ENCODE results near the gene RPAP3. TPM values are rescaled to one million over a fixed set of nuclear protein-coding genes. Genes with fewer than 3 reads are reported as not detected.

Gene RPAP3
- polyA plus RNA-seq, 1 donor from 2014 or later = 39.7 TPM

- TF ChIP-seq POLR2AphosphoS5 (IDR thresholded peaks at IDR 0.05) = no peak
- TF ChIP-seq MXI1 (conservative IDR thresholded peaks at IDR 0.05; ENCODE audit: poor library complexity, severe bottlenecking) = no peak
- Histone ChIP-seq H3F3A (ENCODE audit: insufficient read depth, low read length, poor library complexity, severe bottlenecking) (no peaks in the 10 kb centered on the region), H3K79me2 (replicated peaks; ENCODE audit: insufficient read depth, low read length) (no peaks in the 10 kb centered on the region), H3K36me3 (ENCODE audit: insufficient read depth, low read length) (no peaks in the 10 kb centered on the region), H3K4me3 (ENCODE audit: low read length) (no peak overlapping the region), H3K4me2 (ENCODE audit: low read length) (no peak overlapping the region), H4K20me1 (ENCODE audit: insufficient read depth) (no peaks in the 10 kb centered on the region), H3K9me2 (ENCODE audit: insufficient read depth, low read length) (no peaks in the 10 kb centered on the region), H2AFZ (ENCODE audit: low read depth, low read length) (no peak overlapping the region), H3K27ac (ENCODE audit: low read length) (no peak overlapping the region), H3K9me3 (ENCODE audit: low read length) (peaks cover 13% of the 10 kb centered on the region), H3K9ac (ENCODE audit: low read length) (no peak overlapping the region), H3K27me3 (ENCODE audit: insufficient read depth, low read depth, low read length) (no peaks in the 10 kb centered on the region)
Measured at GRCh38 chr12:47611906-47612305, 93.9 kb downstream of the RPAP3 start.

Other genes with a start within 250 kb of the RPAP3 start
- not detected in 2 replicates for gene ENDOU, start 19.5 kb upstream of the RPAP3 start, polyA plus RNA-seq
- 0.30 and 1.5 TPM in 2 replicates for gene RAPGEF3, start 52.9 kb upstream of the RPAP3 start, polyA plus RNA-seq
- gene SLC48A1, start 67.2 kb upstream of the RPAP3 start, polyA plus RNA-seq = 8.0 and 8.5 TPM in 2 replicates
- gene HDAC7, start 113.9 kb upstream of the RPAP3 start, polyA plus RNA-seq = 30.2 and 51.5 TPM in 2 replicates
- gene VDR, start 199.0 kb upstream of the RPAP3 start, polyA plus RNA-seq = not detected in 2 replicates